ENCODE data around the gene MAN1C1.

MAN1C1 gene

GRCh38 chr1:25806418-25806817 lies 189.8 kb downstream of the MAN1C1 start:
- TF ChIP-seq TCF4 (CRISPR knock-in tag; IDR thresholded peaks at IDR 0.05; ENCODE audit: borderline replicate concordance) (no peak), ESRRG (CRISPR knock-in tag; IDR thresholded peaks at IDR 0.05) (no peak), ZNF565 (CRISPR knock-in tag; conservative IDR thresholded peaks at IDR 0.05; ENCODE audit: low read depth) (no peak), RARB (CRISPR knock-in tag; IDR thresholded peaks at IDR 0.05) (no peak), ZFP30 (CRISPR knock-in tag; IDR thresholded peaks at IDR 0.05) (no peak), ARNTL (CRISPR knock-in tag; IDR thresholded peaks at IDR 0.05; ENCODE audit: borderline replicate concordance, low read depth) (no peak), TOX (CRISPR knock-in tag; IDR thresholded peaks at IDR 0.05; ENCODE audit: borderline replicate concordance) (no peak), TSHZ2 (CRISPR knock-in tag; IDR thresholded peaks at IDR 0.05) (no peak), PATZ1 (CRISPR knock-in tag; IDR thresholded peaks at IDR 0.05; ENCODE audit: borderline replicate concordance) (no peak), CSRNP3 (CRISPR knock-in tag; IDR thresholded peaks at IDR 0.05) (no peak), PPARA (CRISPR knock-in tag; IDR thresholded peaks at IDR 0.05; ENCODE audit: borderline replicate concordance) (no peak), SNAI2 (CRISPR knock-in tag; IDR thresholded peaks at IDR 0.05) (no peak), POU6F1 (CRISPR knock-in tag; IDR thresholded peaks at IDR 0.05; ENCODE audit: borderline replicate concordance, low read depth) (no peak), CREB5 (CRISPR knock-in tag; IDR thresholded peaks at IDR 0.05; ENCODE audit: low read depth) (no peak), ISL1 (CRISPR knock-in tag; IDR thresholded peaks at IDR 0.05) (no peak), BACH2 (CRISPR knock-in tag; IDR thresholded peaks at IDR 0.05; ENCODE audit: borderline replicate concordance) (no peak), ZNF8 (CRISPR knock-in tag; IDR thresholded peaks at IDR 0.05) (no peak), ZFP3 (CRISPR knock-in tag; IDR thresholded peaks at IDR 0.05) (no peak)
- no peak for ATAC-seq

GRCh38 chr1:25807480-25808390 lies 191.1 kb downstream of the MAN1C1 start:
- ATAC-seq = no peak
- TF ChIP-seq TCF4 (CRISPR knock-in tag; IDR thresholded peaks at IDR 0.05; ENCODE audit: borderline replicate concordance) = no peak
- TF ChIP-seq ISL1 (CRISPR knock-in tag; IDR thresholded peaks at IDR 0.05) = no peak
- no peak for TF ChIP-seq ZFP30 (CRISPR knock-in tag; IDR thresholded peaks at IDR 0.05)
- TF ChIP-seq ZFP3 (CRISPR knock-in tag; IDR thresholded peaks at IDR 0.05) = no peak
- TF ChIP-seq CSDC2 (CRISPR knock-in tag; IDR thresholded peaks at IDR 0.05) = no peak
- TF ChIP-seq GLIS3 (CRISPR knock-in tag; IDR thresholded peaks at IDR 0.05) = no peak
- no peak for TF ChIP-seq ZC3H10 (CRISPR knock-in tag; IDR thresholded peaks at IDR 0.05)
- TF ChIP-seq ZNF70 (CRISPR knock-in tag; IDR thresholded peaks at IDR 0.05) = no peak
- TF ChIP-seq CREB5 (CRISPR knock-in tag; IDR thresholded peaks at IDR 0.05; ENCODE audit: low read depth) = no peak
- TF ChIP-seq PPARA (CRISPR knock-in tag; IDR thresholded peaks at IDR 0.05; ENCODE audit: borderline replicate concordance) = no peak
- TF ChIP-seq BACH2 (CRISPR knock-in tag; IDR thresholded peaks at IDR 0.05; ENCODE audit: borderline replicate concordance) = no peak
- no peak for TF ChIP-seq ZNF565 (CRISPR knock-in tag; conservative IDR thresholded peaks at IDR 0.05; ENCODE audit: low read depth)
- TF ChIP-seq TSHZ2 (CRISPR knock-in tag; IDR thresholded peaks at IDR 0.05) = no peak
- TF ChIP-seq ZNF8 (CRISPR knock-in tag; IDR thresholded peaks at IDR 0.05) = no peak
- no peak for TF ChIP-seq SNAI2 (CRISPR knock-in tag; IDR thresholded peaks at IDR 0.05)
- no peak for TF ChIP-seq TOX (CRISPR knock-in tag; IDR thresholded peaks at IDR 0.05; ENCODE audit: borderline replicate concordance)

Measured in SK-N-SH treated with all-trans-retinoic acid at 6 μM for 48 hours (cell line).